Measurements from ENCODE around the gene CFAP46.
"Not testable (repeated sequence)": the region's sequence is repeated elsewhere in the genome, so short reads cannot be mapped to it uniquely, and the experiment has no call there.

Gene CFAP46

GRCh38 chr10:132899751-132900065 is 42.7 kb downstream of the CFAP46 start:
- no peak overlapping the region for H3K27ac ChIP-seq
- H3K4me3 ChIP-seq = no peak overlapping the region
- no peak for DNase-seq (ENCODE audit: low spot score)
- no peak for TF ChIP-seq CTCF (IDR thresholded peaks at IDR 0.05)

GRCh38 chr10:132899054-132899750 is 43.2 kb downstream of the CFAP46 start:
- no peak for TF ChIP-seq CTCF (IDR thresholded peaks at IDR 0.05)
- H3K27ac ChIP-seq = no peak overlapping the region
- H3K4me3 ChIP-seq = no peak overlapping the region
- DNase-seq (ENCODE audit: low spot score) = no peak

- no peak for TF ChIP-seq CTCF (IDR thresholded peaks at IDR 0.05)
- H3K4me3 ChIP-seq = no peak overlapping the region
- no peak for DNase-seq (ENCODE audit: low spot score)
- no peak overlapping the region for H3K27ac ChIP-seq
These were observed 43.8 kb downstream of the CFAP46 start for GRCh38 chr10:132898391-132899053.

GRCh38 chr10:132897516-132898381 is 44.6 kb downstream of the CFAP46 start:
- Histone ChIP-seq H3K27ac (no peak overlapping the region), H3K4me3 (no peak overlapping the region)
- DNase-seq (ENCODE audit: low spot score) = no peak
- no peak for TF ChIP-seq CTCF (IDR thresholded peaks at IDR 0.05)

- not testable (repeated sequence) for H3K27ac ChIP-seq; DNase-seq (ENCODE audit: low spot score); H3K4me3 ChIP-seq
These were observed 48.6 kb downstream of the CFAP46 start for GRCh38 chr10:132893786-132894185.

- DNase-seq (ENCODE audit: low spot score) = no peak
- H3K27ac ChIP-seq = no peak overlapping the region
- H3K4me3 ChIP-seq = no peak overlapping the region
- TF ChIP-seq CTCF (IDR thresholded peaks at IDR 0.05) = no peak
These were observed 49.3 kb downstream of the CFAP46 start for GRCh38 chr10:132893090-132893489.

- no peak overlapping the region for H3K4me3 ChIP-seq
- TF ChIP-seq CTCF (IDR thresholded peaks at IDR 0.05) = no peak
- no peak for DNase-seq (ENCODE audit: low spot score)
- no peak overlapping the region for H3K27ac ChIP-seq
These were observed 50.4 kb downstream of the CFAP46 start for GRCh38 chr10:132892004-132892403.

Measured in coronary artery (tissue), 2 donors.